Posterior vena cava (tissue), 2 donors: ENCODE results near the gene MORC4. TPM values are rescaled to one million over a fixed set of nuclear protein-coding genes. Genes with fewer than 3 reads are reported as not detected.

Source experiments
- DNase-seq: peaks from one replicate; pipeline ENCODE4 v3.0.0-alpha.2; 2020; ENCODE audit warnings: low spot score
- intact Hi-C, 2 donors: fragments of 100-400 bp; cut with DNase I; formaldehyde crosslinking; loops; one replicate each; pipeline versions ENCODE4 v1.14.1 to v1.14.2; 2022 to 2023
- total RNA-seq, 2 donors: library from RNA; stranded (reverse); fragmentation: NEBNext Ultra II Directional; extraction: Animal tissue kit (Norgen Biotek cat#: 25700); gene quantifications; one replicate each; pipeline ENCODE4 v1.2.1, GENCODE V29; 2021
- donor health status: DM: yes; HTN: yes; CAD: no.
- donor health status: DM: yes; HTN: yes; CAD: no.

Gene MORC4
- total RNA-seq, 2 donors from 2014 or later, result 19.8 TPM

GRCh38 chrX:106891762-106892460 is 108.1 kb downstream of the MORC4 start:
- no peak for DNase-seq
- intact Hi-C loops, result no loop called here

Other genes starting within 250 kb of the MORC4 start
- gene TBC1D8B, start 197.5 kb downstream of the MORC4 start, total RNA-seq, result 1 to 10 TPM; 9.2 to 9.4 TPM
- gene RIPPLY1, start 96.9 kb downstream of the MORC4 start, total RNA-seq, result under 1 TPM in 1 of 2 donors, not detected in 1; 0.57 TPM
- not detected for gene CLDN2, start 79.8 kb downstream of the MORC4 start, total RNA-seq
- 10 to 100 TPM; 11.5 to 15.0 TPM for gene RBM41, start 118.6 kb upstream of the MORC4 start, total RNA-seq
- under 1 TPM in 1 of 2 donors, not detected in 1; 0.14 TPM for gene NUP62CL, start 206.2 kb upstream of the MORC4 start, total RNA-seq
- not detected for gene DNAAF6, start 206.4 kb upstream of the MORC4 start, total RNA-seq